HepG2 (cell line): ENCODE measurements around the gene LCORL. TPM values are rescaled to one million over a fixed set of nuclear protein-coding genes. Genes with fewer than 3 reads are reported as not detected.
A peak's percentile ranks its signal among the peaks of the same experiment; 100 is the strongest.

Experiments used
- GATAD1 ChIP-seq: IDR thresholded peaks from 2 replicates; pipeline ENCODE4 v1.6.1; 2016; ENCODE audit warnings: missing genetic modification reagents, missing compliant biosample characterization
- GLI4 ChIP-seq: sonication (generic); formaldehyde crosslinking; IDR thresholded peaks from 2 replicates; pipeline ENCODE4 v1.5.1; 2020; ENCODE audit warnings: missing genetic modification reagents, mild to moderate bottlenecking, moderate library complexity, borderline replicate concordance
- HOMEZ ChIP-seq: IDR thresholded peaks from 2 replicates; pipeline ENCODE4 v1.6.1; 2016; ENCODE audit warnings: low read depth
- KLF12 ChIP-seq: sonication (generic); formaldehyde crosslinking; IDR thresholded peaks from 2 replicates; pipeline ENCODE4 v1.4.0; 2020; ENCODE audit warnings: missing genetic modification reagents, borderline replicate concordance
- MED8 ChIP-seq: sonication (generic); formaldehyde crosslinking; IDR thresholded peaks from 2 replicates; pipeline ENCODE4 v1.8.1; 2023; ENCODE audit warnings: mild to moderate bottlenecking, missing genetic modification reagents; ENCODE audit not compliant: insufficient replicate concordance
- NKX3-1 ChIP-seq: sonication (generic); formaldehyde crosslinking; IDR thresholded peaks from 2 replicates; pipeline ENCODE4 v1.5.0; 2020; ENCODE audit warnings: missing genetic modification reagents
- PHB2 ChIP-seq: fragments of 450-650 bp; IDR thresholded peaks from 2 replicates; pipeline ENCODE4 v1.6.1; 2018; ENCODE audit not compliant: partially characterized antibody
- PHF5A ChIP-seq: IDR thresholded peaks from one replicate; pipeline ENCODE4 v1.6.1; 2018; ENCODE audit warnings: low read depth, missing genetic modification reagents; ENCODE audit not compliant: unreplicated experiment
- POGK ChIP-seq: sonication (generic); formaldehyde crosslinking; conservative IDR thresholded peaks from 2 replicates; pipeline ENCODE4 v1.8.0; 2022; ENCODE audit warnings: mild to moderate bottlenecking, moderate library complexity, missing genetic modification reagents
- PRPF4 ChIP-seq: fragments of 200-400 bp; formaldehyde crosslinking; IDR thresholded peaks from 2 replicates; pipeline ENCODE4 v1.6.1; 2016; ENCODE audit warnings: low read length, low read depth; ENCODE audit not compliant: poor library complexity, severe bottlenecking
- SIN3A ChIP-seq: IDR thresholded peaks from 2 replicates; pipeline ENCODE4 v1.6.1; 2011; ENCODE audit warnings: low read depth, mild to moderate bottlenecking, control low read depth, low read length, borderline replicate concordance
- SP2 ChIP-seq: sonication (generic); formaldehyde crosslinking; IDR thresholded peaks from 2 replicates; pipeline ENCODE4 v1.5.1; 2020; ENCODE audit warnings: mild to moderate bottlenecking, missing genetic modification reagents
- SUZ12 ChIP-seq: fragments of 150-350 bp; IDR thresholded peaks from 2 replicates; pipeline ENCODE4 v1.6.1; 2014; ENCODE audit warnings: low read depth, low read length
- TARDBP ChIP-seq: sonication (generic); formaldehyde crosslinking; IDR thresholded peaks from 2 replicates; pipeline ENCODE4 v1.8.0; 2022; ENCODE audit warnings: mild to moderate bottlenecking, missing genetic modification reagents
- ZBTB21 ChIP-seq: sonication (generic); formaldehyde crosslinking; IDR thresholded peaks from 2 replicates; pipeline ENCODE4 v1.4.0; 2020; ENCODE audit warnings: missing genetic modification reagents
- ZNF180 ChIP-seq: sonication (generic); formaldehyde crosslinking; IDR thresholded peaks from 2 replicates; pipeline ENCODE4 v1.4.0; 2020; ENCODE audit warnings: low read depth, missing genetic modification reagents, borderline replicate concordance
- ZNF256 ChIP-seq: sonication (generic); formaldehyde crosslinking; conservative IDR thresholded peaks from 2 replicates; pipeline ENCODE4 v1.4.0; 2020; ENCODE audit warnings: missing genetic modification reagents
- ZNF276 ChIP-seq: sonication (generic); formaldehyde crosslinking; IDR thresholded peaks from 2 replicates; pipeline ENCODE4 v1.4.0; 2020; ENCODE audit warnings: mild to moderate bottlenecking, low read depth, missing genetic modification reagents
- ZNF331 ChIP-seq: sonication (generic); formaldehyde crosslinking; IDR thresholded peaks from 2 replicates; pipeline ENCODE4 v1.4.0; 2020; ENCODE audit warnings: missing genetic modification reagents
- ZNF468 ChIP-seq: sonication (generic); formaldehyde crosslinking; IDR thresholded peaks from 2 replicates; pipeline ENCODE4 v1.8.0; 2022; ENCODE audit warnings: mild to moderate bottlenecking, moderate library complexity, missing genetic modification reagents
- ZSCAN20 ChIP-seq: sonication (generic); formaldehyde crosslinking; IDR thresholded peaks from 2 replicates; pipeline ENCODE4 v1.4.0; 2020; ENCODE audit warnings: missing genetic modification reagents, mild to moderate bottlenecking, borderline replicate concordance
- ZXDC ChIP-seq: sonication (generic); formaldehyde crosslinking; IDR thresholded peaks from 2 replicates; pipeline ENCODE4 v1.5.0; 2020; ENCODE audit warnings: mild to moderate bottlenecking, missing genetic modification reagents
- polyA plus RNA-seq, 8 experiments: library from polyadenylated mRNA; depleted of rRNA in 3 of 8; stranded (reverse) in 7 of 8; unstranded in 1 of 8; fragments of >200 nt; fragmentation: Illumina TruSeq in 4 of 8; extraction: Trizol in 4 of 8; gene quantifications; 2 replicates each; pipeline versions ENCODE4 v1.2.1 to v1.2.3, GENCODE V29; 2011 to 2016; ENCODE audit warnings: low read depth in 4 of 8, missing spikeins in 1 of 8, mixed read lengths in 1 of 8; ENCODE audit not compliant: insufficient read depth in 1 of 8
- total RNA-seq, 5 experiments: library from RNA; depleted of rRNA; stranded (reverse); fragments of >200 nt; fragmentation: Illumina TruSeq; extraction: Trizol; gene quantifications; 2 replicates each; pipeline ENCODE4 v1.2.3, GENCODE V29; 2016; ENCODE audit warnings: low read depth in 1 of 5

Gene LCORL
- total and polyA plus RNA-seq, 2 of the 13 experiments (the other 11 are each of a cell fraction or from before 2014, with no cell fraction given): 5.3 to 14.5 TPM

GRCh38 chr4:17810260-17811077, 211.1 kb downstream of the LCORL start, which contains the start of the genes DCAF16 and NCAPG (continued):
- TF ChIP-seq ZXDC (CRISPR knock-in tag) (no peak; the same call in 1 of the 2 replicates), NKX3-1 (peak; percentile 30; the same call in 1 of the 2 replicates), HOMEZ (CRISPR knock-in tag) (peak; percentile 90), ZNF276 (CRISPR knock-in tag) (no peak; the same call in 1 of the 2 replicates), SUZ12 (no peak), SP2 (CRISPR knock-in tag) (peak; percentile 72), GATAD1 (peak; percentile 85), GLI4 (CRISPR knock-in tag) (peak; percentile 63; the same call in 1 of the 2 replicates), ZNF256 (CRISPR knock-in tag) (no peak), ZNF331 (CRISPR knock-in tag) (peak; percentile 23; the same call in 1 of the 2 replicates), ZNF468 (no peak), PRPF4 (no peak), TARDBP (peak; percentile 78), ZNF180 (CRISPR knock-in tag) (no peak), MED8 (peak; percentile 35), POGK (CRISPR knock-in tag) (peak; percentile 77; the same call in 1 of the 2 replicates), SIN3A (peak; percentile 100), ZBTB21 (CRISPR knock-in tag) (no peak), PHF5A (CRISPR knock-in tag) (no peak), KLF12 (CRISPR knock-in tag) (no peak; the same call in 1 of the 2 replicates), PHB2 (no peak), ZSCAN20 (CRISPR knock-in tag) (no peak)
